ENCODE results near the gene UNC80. TPM values are rescaled to one million over a fixed set of nuclear protein-coding genes. Genes with fewer than 3 reads are reported as not detected.

The UNC80 gene
- total RNA-seq, 1 donor from 2014 or later = not detected

DNA sequence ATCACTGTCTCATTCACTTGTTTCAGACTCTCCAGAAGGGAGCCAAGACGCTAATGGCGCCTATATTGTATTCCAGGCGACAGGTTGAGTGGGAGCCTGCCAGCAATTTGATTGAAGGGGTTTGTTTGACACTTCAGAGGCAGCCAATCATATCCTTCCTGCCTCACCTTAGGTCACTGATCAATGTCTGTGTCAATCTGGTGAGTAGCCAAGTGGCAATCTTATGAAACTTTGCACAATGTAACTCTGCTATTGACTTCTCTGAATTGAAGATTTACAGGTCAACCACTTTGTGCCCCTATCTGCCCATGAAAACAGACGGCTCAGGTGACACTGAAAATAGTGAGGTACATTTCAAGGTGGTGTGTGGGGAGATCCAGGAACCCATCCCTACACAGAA is 198.1 kb downstream of the UNC80 start:
- H3K4me3 Mint-ChIP-seq = no peak overlapping the region
- intact Hi-C loops (cut with micrococcal nuclease) = no loop called here
- H3K27me3 Mint-ChIP-seq (ENCODE audit: insufficient read depth) = peaks cover 2% of the 10 kb centered on the region
- no peaks in the 10 kb centered on the region for H3K4me1 Mint-ChIP-seq (ENCODE audit: low read depth)
- no peaks in the 10 kb centered on the region for H3K36me3 Mint-ChIP-seq (ENCODE audit: low read depth)
- H3K9me3 Mint-ChIP-seq = no peaks in the 10 kb centered on the region
- H3K27ac Mint-ChIP-seq = no peak overlapping the region
- DNase-seq (ENCODE audit: low spot score) = no peak

DNA sequence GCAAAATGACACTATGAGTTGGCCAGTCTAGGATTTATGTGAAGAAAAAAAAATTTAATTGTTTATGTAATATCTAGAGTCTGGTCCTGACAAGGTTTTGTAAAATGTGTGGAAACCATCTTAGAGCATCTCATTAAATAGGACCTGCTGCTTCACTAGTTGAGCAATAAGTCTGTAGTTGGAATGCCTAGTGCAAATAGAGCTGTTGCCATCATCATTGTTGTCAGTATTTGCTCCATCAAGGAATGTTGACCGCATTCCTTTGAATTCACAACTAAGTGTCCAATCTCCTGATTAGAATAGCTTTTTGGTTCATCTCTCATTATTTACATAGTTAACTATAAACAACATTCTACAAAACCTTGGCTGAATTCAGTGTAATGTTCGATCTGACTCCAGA is 198.6 kb downstream of the UNC80 start:
- no peaks in the 10 kb centered on the region for H3K9me3 Mint-ChIP-seq
- intact Hi-C loops (cut with micrococcal nuclease) = no loop called here
- H3K27me3 Mint-ChIP-seq (ENCODE audit: insufficient read depth) = peaks cover 2% of the 10 kb centered on the region
- no peak overlapping the region for H3K27ac Mint-ChIP-seq
- no peak overlapping the region for H3K4me3 Mint-ChIP-seq
- DNase-seq (ENCODE audit: low spot score) = no peak
- no peaks in the 10 kb centered on the region for H3K36me3 Mint-ChIP-seq (ENCODE audit: low read depth)
- no peaks in the 10 kb centered on the region for H3K4me1 Mint-ChIP-seq (ENCODE audit: low read depth)

GRCh38 chr2:209970711-209971110 is 199.1 kb downstream of the UNC80 start:
- no peaks in the 10 kb centered on the region for H3K9me3 Mint-ChIP-seq
- intact Hi-C loops (cut with micrococcal nuclease) = no loop called here
- H3K4me1 Mint-ChIP-seq (ENCODE audit: low read depth) = no peaks in the 10 kb centered on the region
- H3K27me3 Mint-ChIP-seq (ENCODE audit: insufficient read depth) = peaks cover 2% of the 10 kb centered on the region
- H3K27ac Mint-ChIP-seq = no peak overlapping the region
- H3K36me3 Mint-ChIP-seq (ENCODE audit: low read depth) = no peaks in the 10 kb centered on the region
- no peak for DNase-seq (ENCODE audit: low spot score)
- H3K4me3 Mint-ChIP-seq = no peak overlapping the region

GRCh38 chr2:209973328-209973727 is 201.7 kb downstream of the UNC80 start:
- Mint-ChIP-seq H3K27ac (no peak overlapping the region), H3K4me1 (ENCODE audit: low read depth) (no peaks in the 10 kb centered on the region), H3K4me3 (no peak overlapping the region), H3K27me3 (ENCODE audit: insufficient read depth) (no peaks in the 10 kb centered on the region), H3K9me3 (no peaks in the 10 kb centered on the region), H3K36me3 (ENCODE audit: low read depth) (no peaks in the 10 kb centered on the region)
- intact Hi-C loops (cut with micrococcal nuclease) = no loop called here
- no peak for DNase-seq (ENCODE audit: low spot score)

GRCh38 chr2:209974576-209974975 is 202.9 kb downstream of the UNC80 start:
- intact Hi-C loops (cut with micrococcal nuclease) = no loop called here
- H3K27me3 Mint-ChIP-seq (ENCODE audit: insufficient read depth) = peaks cover 5% of the 10 kb centered on the region
- no peaks in the 10 kb centered on the region for H3K4me1 Mint-ChIP-seq (ENCODE audit: low read depth)
- DNase-seq (ENCODE audit: low spot score) = no peak
- H3K4me3 Mint-ChIP-seq = no peak overlapping the region
- H3K9me3 Mint-ChIP-seq = no peaks in the 10 kb centered on the region
- H3K27ac Mint-ChIP-seq = no peak overlapping the region
- no peaks in the 10 kb centered on the region for H3K36me3 Mint-ChIP-seq (ENCODE audit: low read depth)

GRCh38 chr2:209976698-209977385 is 205.2 kb downstream of the UNC80 start:
- Mint-ChIP-seq H3K4me1 (ENCODE audit: low read depth) (no peaks in the 10 kb centered on the region), H3K27me3 (ENCODE audit: insufficient read depth) (peaks cover 7% of the 10 kb centered on the region), H3K27ac (no peak overlapping the region), H3K4me3 (no peak overlapping the region), H3K36me3 (ENCODE audit: low read depth) (no peaks in the 10 kb centered on the region), H3K9me3 (no peaks in the 10 kb centered on the region)
- no peak for DNase-seq (ENCODE audit: low spot score)
- intact Hi-C loops (cut with micrococcal nuclease) = loop anchor here (1.0 to 5.0 kb wide), 3 partner anchors 95 to 222 kb away; no protein-coding TSS in a partner anchor

GRCh38 chr2:209977386-209978239 is 206.0 kb downstream of the UNC80 start:
- H3K4me3 Mint-ChIP-seq = no peak overlapping the region
- DNase-seq (ENCODE audit: low spot score) = no peak
- peaks cover 12% of the 10 kb centered on the region for H3K27me3 Mint-ChIP-seq (ENCODE audit: insufficient read depth)
- H3K4me1 Mint-ChIP-seq (ENCODE audit: low read depth) = no peaks in the 10 kb centered on the region
- no peaks in the 10 kb centered on the region for H3K36me3 Mint-ChIP-seq (ENCODE audit: low read depth)
- no peak overlapping the region for H3K27ac Mint-ChIP-seq
- H3K9me3 Mint-ChIP-seq = no peaks in the 10 kb centered on the region
- intact Hi-C loops (cut with micrococcal nuclease) = loop anchor here (1.0 to 5.0 kb wide), 3 partner anchors 95 to 222 kb away; no protein-coding TSS in a partner anchor

DNA sequence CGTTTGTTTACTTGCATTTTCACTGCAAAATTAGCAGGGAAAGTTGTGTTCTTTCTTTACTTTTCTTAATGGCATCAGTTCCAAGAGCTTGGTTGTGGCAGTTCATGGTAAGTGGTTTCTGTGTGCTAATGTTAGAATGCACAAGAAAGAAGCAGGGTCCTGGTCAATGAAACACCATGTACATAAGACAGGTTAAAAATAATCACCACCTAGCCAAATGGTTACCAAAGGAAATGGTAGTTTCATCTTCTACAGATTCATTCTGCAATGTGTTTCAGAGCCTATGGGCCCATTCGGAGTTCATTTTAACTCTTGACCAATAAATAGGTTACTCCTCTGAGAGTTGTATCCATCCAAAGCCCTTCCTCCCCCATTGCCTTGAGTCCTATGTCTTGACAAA is 212.7 kb downstream of the UNC80 start:
- no peaks in the 10 kb centered on the region for H3K36me3 Mint-ChIP-seq (ENCODE audit: low read depth)
- intact Hi-C loops (cut with micrococcal nuclease) = no loop called here
- H3K27me3 Mint-ChIP-seq (ENCODE audit: insufficient read depth) = peaks cover 17% of the 10 kb centered on the region
- H3K27ac Mint-ChIP-seq = no peak overlapping the region
- H3K4me3 Mint-ChIP-seq = no peak overlapping the region
- no peaks in the 10 kb centered on the region for H3K4me1 Mint-ChIP-seq (ENCODE audit: low read depth)
- no peak for DNase-seq (ENCODE audit: low spot score)
- no peaks in the 10 kb centered on the region for H3K9me3 Mint-ChIP-seq

- Mint-ChIP-seq H3K9me3 (no peaks in the 10 kb centered on the region), H3K36me3 (ENCODE audit: low read depth) (no peaks in the 10 kb centered on the region), H3K4me1 (ENCODE audit: low read depth) (no peaks in the 10 kb centered on the region), H3K4me3 (no peak overlapping the region), H3K27ac (no peak overlapping the region), H3K27me3 (ENCODE audit: insufficient read depth) (peaks cover 25% of the 10 kb centered on the region)
- DNase-seq (ENCODE audit: low spot score) = no peak
- intact Hi-C loops (cut with micrococcal nuclease) = no loop called here
Observed at GRCh38 chr2:209985874-209986273, 214.2 kb downstream of the UNC80 start.

GRCh38 chr2:209986415-209986814 is 214.8 kb downstream of the UNC80 start:
- Mint-ChIP-seq H3K4me3 (no peak overlapping the region), H3K9me3 (no peaks in the 10 kb centered on the region), H3K27me3 (ENCODE audit: insufficient read depth) (peaks cover 25% of the 10 kb centered on the region), H3K27ac (no peak overlapping the region), H3K36me3 (ENCODE audit: low read depth) (no peaks in the 10 kb centered on the region), H3K4me1 (ENCODE audit: low read depth) (no peaks in the 10 kb centered on the region)
- intact Hi-C loops (cut with micrococcal nuclease) = no loop called here
- DNase-seq (ENCODE audit: low spot score) = no peak

DNA sequence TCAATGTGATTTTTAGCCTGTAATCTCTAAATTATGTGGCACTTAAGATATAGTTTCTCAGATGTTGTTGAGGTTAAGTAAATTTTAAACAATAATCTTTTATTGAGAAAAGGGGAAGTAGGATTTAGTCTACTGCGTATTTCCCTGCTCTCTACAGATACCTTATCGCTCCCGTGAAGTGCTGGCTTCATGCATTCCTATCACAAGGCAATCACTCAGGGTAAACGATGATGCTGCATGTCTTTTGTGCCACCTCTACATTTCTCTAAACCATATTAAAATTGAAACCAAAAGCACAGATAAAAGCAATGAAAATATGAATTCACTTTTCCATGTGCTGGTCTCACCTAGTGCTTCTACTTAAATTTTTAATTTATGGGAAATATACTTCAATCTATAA is 216.4 kb downstream of the UNC80 start:
- H3K4me3 Mint-ChIP-seq = no peak overlapping the region
- no peaks in the 10 kb centered on the region for H3K4me1 Mint-ChIP-seq (ENCODE audit: low read depth)
- H3K9me3 Mint-ChIP-seq = no peaks in the 10 kb centered on the region
- peaks cover 22% of the 10 kb centered on the region for H3K27me3 Mint-ChIP-seq (ENCODE audit: insufficient read depth)
- intact Hi-C loops (cut with micrococcal nuclease) = no loop called here
- H3K36me3 Mint-ChIP-seq (ENCODE audit: low read depth) = no peaks in the 10 kb centered on the region
- no peak overlapping the region for H3K27ac Mint-ChIP-seq
- DNase-seq (ENCODE audit: low spot score) = no peak

DNA sequence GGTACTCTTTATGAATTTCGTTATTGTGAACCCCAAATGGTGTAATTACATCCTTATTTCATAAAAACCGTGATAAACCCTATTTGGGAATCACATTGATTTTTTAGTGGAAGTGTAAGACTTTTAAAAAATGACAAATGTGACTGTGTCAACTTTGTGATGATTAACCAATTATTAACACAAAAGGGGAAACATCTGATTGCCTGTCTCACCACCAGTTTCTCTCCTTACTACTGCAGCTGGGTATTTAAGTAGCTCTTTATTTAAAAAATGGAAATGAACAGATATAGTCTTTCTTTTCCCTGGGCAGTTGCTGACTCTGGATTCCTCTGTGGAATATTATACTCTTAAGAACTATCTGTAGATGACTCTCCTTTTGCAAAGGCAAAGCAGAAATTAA is 219.2 kb downstream of the UNC80 start:
- intact Hi-C loops (cut with micrococcal nuclease) = no loop called here
- H3K36me3 Mint-ChIP-seq (ENCODE audit: low read depth) = no peaks in the 10 kb centered on the region
- H3K27me3 Mint-ChIP-seq (ENCODE audit: insufficient read depth) = peaks cover 15% of the 10 kb centered on the region
- no peak for DNase-seq (ENCODE audit: low spot score)
- H3K9me3 Mint-ChIP-seq = no peaks in the 10 kb centered on the region
- H3K4me3 Mint-ChIP-seq = no peak overlapping the region
- H3K4me1 Mint-ChIP-seq (ENCODE audit: low read depth) = no peaks in the 10 kb centered on the region
- no peak overlapping the region for H3K27ac Mint-ChIP-seq

DNA sequence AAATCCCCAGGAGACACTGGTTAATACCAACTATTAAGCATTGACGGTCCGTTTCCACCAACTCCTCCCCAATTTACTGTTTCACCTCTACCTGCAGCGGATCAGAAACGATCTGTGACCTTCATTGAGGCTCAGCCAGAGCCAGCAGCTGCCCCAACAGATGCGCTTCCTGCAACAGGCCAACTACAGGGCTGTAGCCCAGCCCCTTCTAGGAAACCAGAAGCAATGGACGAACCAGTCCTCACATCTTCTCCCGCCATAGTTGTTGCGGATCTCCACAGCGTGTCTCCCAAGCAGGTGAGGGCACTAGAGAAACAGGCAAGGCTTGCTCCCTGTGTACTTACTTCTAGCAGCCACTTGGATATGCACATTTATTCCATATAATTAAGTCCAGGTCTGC is 222.3 kb downstream of the UNC80 start:
- intact Hi-C loops (cut with micrococcal nuclease) = no loop called here
- no peak overlapping the region for H3K4me3 Mint-ChIP-seq
- no peaks in the 10 kb centered on the region for H3K4me1 Mint-ChIP-seq (ENCODE audit: low read depth)
- no peaks in the 10 kb centered on the region for H3K9me3 Mint-ChIP-seq
- H3K27ac Mint-ChIP-seq = no peak overlapping the region
- H3K36me3 Mint-ChIP-seq (ENCODE audit: low read depth) = no peaks in the 10 kb centered on the region
- peaks cover 15% of the 10 kb centered on the region for H3K27me3 Mint-ChIP-seq (ENCODE audit: insufficient read depth)
- DNase-seq (ENCODE audit: low spot score) = no peak
